ENCODE results near the gene YRDC. TPM values are rescaled to one million over a fixed set of nuclear protein-coding genes. Genes with fewer than 3 reads are reported as not detected.

Gene YRDC
- total RNA-seq, 4 donors from 2014 or later = 7.0 to 10.1 (median 7.9) TPM

DNA sequence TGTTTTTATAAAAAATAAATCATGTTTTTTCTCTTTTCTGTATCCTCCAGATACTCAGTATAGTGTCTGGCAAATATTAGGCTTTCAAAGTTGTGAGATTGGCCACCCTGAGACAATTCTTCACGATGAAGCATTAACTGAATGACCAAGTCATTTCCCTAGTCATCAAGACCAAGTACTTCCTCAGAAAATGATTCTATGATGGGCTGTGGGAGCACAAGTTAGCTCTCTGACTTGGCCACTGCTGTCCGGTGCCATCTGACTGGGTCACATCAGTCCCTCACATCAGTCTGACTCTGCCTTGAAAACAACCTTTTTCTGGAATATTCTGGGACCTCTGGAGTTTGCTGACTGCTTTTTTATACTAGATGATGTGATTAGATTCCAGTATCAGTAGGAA is 13.5 kb upstream of the YRDC start:
- TF ChIP-seq, protein P1, sequence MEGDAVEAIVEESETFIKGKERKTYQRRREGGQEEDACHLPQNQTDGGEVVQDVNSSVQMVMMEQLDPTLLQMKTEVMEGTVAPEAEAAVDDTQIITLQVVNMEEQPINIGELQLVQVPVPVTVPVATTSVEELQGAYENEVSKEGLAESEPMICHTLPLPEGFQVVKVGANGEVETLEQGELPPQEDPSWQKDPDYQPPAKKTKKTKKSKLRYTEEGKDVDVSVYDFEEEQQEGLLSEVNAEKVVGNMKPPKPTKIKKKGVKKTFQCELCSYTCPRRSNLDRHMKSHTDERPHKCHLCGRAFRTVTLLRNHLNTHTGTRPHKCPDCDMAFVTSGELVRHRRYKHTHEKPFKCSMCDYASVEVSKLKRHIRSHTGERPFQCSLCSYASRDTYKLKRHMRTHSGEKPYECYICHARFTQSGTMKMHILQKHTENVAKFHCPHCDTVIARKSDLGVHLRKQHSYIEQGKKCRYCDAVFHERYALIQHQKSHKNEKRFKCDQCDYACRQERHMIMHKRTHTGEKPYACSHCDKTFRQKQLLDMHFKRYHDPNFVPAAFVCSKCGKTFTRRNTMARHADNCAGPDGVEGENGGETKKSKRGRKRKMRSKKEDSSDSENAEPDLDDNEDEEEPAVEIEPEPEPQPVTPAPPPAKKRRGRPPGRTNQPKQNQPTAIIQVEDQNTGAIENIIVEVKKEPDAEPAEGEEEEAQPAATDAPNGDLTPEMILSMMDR (IDR thresholded peaks at IDR 0.05; ENCODE audit: low read depth) = no peak

DNA sequence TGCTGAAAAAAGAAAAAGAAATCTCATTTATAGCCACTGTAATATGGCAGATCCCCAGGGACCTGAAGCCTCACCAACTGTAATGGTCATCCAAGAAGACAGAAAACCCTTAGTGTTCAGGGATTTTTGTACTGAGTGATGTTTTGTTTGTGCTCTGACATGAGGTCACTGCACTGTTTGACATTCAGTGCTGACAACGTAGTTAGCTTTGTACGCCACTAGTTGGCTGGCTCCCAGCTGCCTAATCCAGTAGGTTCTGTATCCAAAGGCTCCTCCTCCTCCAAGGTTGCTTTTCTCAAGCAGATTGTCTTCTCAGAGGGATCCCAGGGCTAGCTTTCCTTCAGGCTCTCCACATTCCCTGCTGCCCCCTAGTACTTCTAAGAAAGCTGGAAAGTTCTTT is 9.5 kb upstream of the YRDC start:
- TF ChIP-seq, protein P1 (IDR thresholded peaks at IDR 0.05; ENCODE audit: low read depth) = no peak

GRCh38 chr1:37814252-37814651 is 6.2 kb upstream of the YRDC start:
- TF ChIP-seq, protein P1 (IDR thresholded peaks at IDR 0.05; ENCODE audit: low read depth) = no peak

- TF ChIP-seq, protein P1 (IDR thresholded peaks at IDR 0.05; ENCODE audit: low read depth) = no peak
Measured at GRCh38 chr1:37813529-37814145, 5.6 kb upstream of the YRDC start.

- TF ChIP-seq, protein P1 (IDR thresholded peaks at IDR 0.05; ENCODE audit: low read depth) = no peak
Measured at GRCh38 chr1:37811027-37811655, 3.1 kb upstream of the YRDC start.

GRCh38 chr1:37809942-37810341 is 1.9 kb upstream of the YRDC start:
- TF ChIP-seq, protein P1 (IDR thresholded peaks at IDR 0.05; ENCODE audit: low read depth) = no peak

- TF ChIP-seq, protein P1 (IDR thresholded peaks at IDR 0.05; ENCODE audit: low read depth) = no peak
Measured at GRCh38 chr1:37808369-37809319, 636 bp upstream of the YRDC start.
